Rectal smooth muscle tissue (tissue), 1 donor: ENCODE measurements around the gene FHOD3.

Source experiments
- H3K27ac ChIP-seq: one replicate; pipeline ENCODE4 v1.7.0; 2013; ENCODE audit warnings: low read depth, low read length, inconsistent platforms
- H3K27me3 ChIP-seq: one replicate; pipeline ENCODE4 v1.7.0; 2013; ENCODE audit warnings: low read length; ENCODE audit not compliant: control insufficient read depth, insufficient read depth
- H3K36me3 ChIP-seq: one replicate; pipeline ENCODE4 v1.7.0; 2013; ENCODE audit warnings: low read length; ENCODE audit not compliant: control insufficient read depth, insufficient read depth
- H3K4me1 ChIP-seq: one replicate; pipeline ENCODE4 v1.7.0; 2013; ENCODE audit warnings: low read length; ENCODE audit not compliant: control insufficient read depth, insufficient read depth
- H3K4me3 ChIP-seq: one replicate; pipeline ENCODE4 v1.7.0; 2013; ENCODE audit warnings: low read length
- H3K9ac ChIP-seq: one replicate; pipeline ENCODE4 v1.7.0; 2013; ENCODE audit warnings: low read length

Gene FHOD3

GRCh38 chr18:36399055-36399454, 101.5 kb downstream of the FHOD3 start:
- Histone ChIP-seq H3K4me3 (no peak overlapping the region), H3K4me1 (no peaks in the 10 kb centered on the region), H3K36me3 (no peaks in the 10 kb centered on the region), H3K9ac (no peak overlapping the region), H3K27me3 (no peaks in the 10 kb centered on the region), H3K27ac (no peak overlapping the region)

GRCh38 chr18:36401462-36401861, 103.9 kb downstream of the FHOD3 start:
- no peak overlapping the region for H3K27ac ChIP-seq
- H3K9ac ChIP-seq, result no peak overlapping the region
- H3K4me1 ChIP-seq, result no peaks in the 10 kb centered on the region
- H3K4me3 ChIP-seq, result no peak overlapping the region
- no peaks in the 10 kb centered on the region for H3K27me3 ChIP-seq
- no peaks in the 10 kb centered on the region for H3K36me3 ChIP-seq

GRCh38 chr18:36402765-36403396, 105.4 kb downstream of the FHOD3 start:
- H3K27ac ChIP-seq, result no peak overlapping the region
- no peaks in the 10 kb centered on the region for H3K36me3 ChIP-seq
- H3K4me1 ChIP-seq, result no peaks in the 10 kb centered on the region
- H3K27me3 ChIP-seq, result no peaks in the 10 kb centered on the region
- H3K9ac ChIP-seq, result no peak overlapping the region
- no peak overlapping the region for H3K4me3 ChIP-seq

GRCh38 chr18:36403896-36404820, 106.6 kb downstream of the FHOD3 start:
- H3K27me3 ChIP-seq, result peaks cover 3% of the 10 kb centered on the region
- no peak overlapping the region for H3K27ac ChIP-seq
- no peaks in the 10 kb centered on the region for H3K4me1 ChIP-seq

GRCh38 chr18:36405611-36406010, 108.1 kb downstream of the FHOD3 start:
- Histone ChIP-seq H3K4me1 (no peaks in the 10 kb centered on the region), H3K27me3 (peaks cover 3% of the 10 kb centered on the region), H3K9ac (no peak overlapping the region), H3K27ac (no peak overlapping the region), H3K4me3 (no peak overlapping the region), H3K36me3 (no peaks in the 10 kb centered on the region)

More at GRCh38 chr18:36403896-36404820, 106.6 kb downstream of the FHOD3 start:
- H3K4me3 ChIP-seq, result no peak overlapping the region
- no peaks in the 10 kb centered on the region for H3K36me3 ChIP-seq
- H3K9ac ChIP-seq, result no peak overlapping the region

GRCh38 chr18:36406805-36407204, 109.3 kb downstream of the FHOD3 start:
- Histone ChIP-seq H3K27me3 (peaks cover 3% of the 10 kb centered on the region), H3K36me3 (no peaks in the 10 kb centered on the region), H3K27ac (no peak overlapping the region), H3K9ac (no peak overlapping the region), H3K4me1 (no peaks in the 10 kb centered on the region), H3K4me3 (no peak overlapping the region)

- Histone ChIP-seq H3K27ac (no peak overlapping the region), H3K9ac (no peak overlapping the region), H3K4me3 (no peak overlapping the region), H3K36me3 (no peaks in the 10 kb centered on the region), H3K27me3 (peaks cover 3% of the 10 kb centered on the region), H3K4me1 (no peaks in the 10 kb centered on the region)
Measured at GRCh38 chr18:36408606-36409005, 111.1 kb downstream of the FHOD3 start.

GRCh38 chr18:36409779-36410178, 112.3 kb downstream of the FHOD3 start:
- Histone ChIP-seq H3K36me3 (no peaks in the 10 kb centered on the region), H3K27ac (no peak overlapping the region), H3K4me1 (no peaks in the 10 kb centered on the region), H3K27me3 (peaks cover 3% of the 10 kb centered on the region), H3K9ac (no peak overlapping the region), H3K4me3 (no peak overlapping the region)

GRCh38 chr18:36410346-36410745, 112.8 kb downstream of the FHOD3 start:
- Histone ChIP-seq H3K4me3 (no peak overlapping the region), H3K36me3 (no peaks in the 10 kb centered on the region), H3K4me1 (no peaks in the 10 kb centered on the region), H3K9ac (no peak overlapping the region), H3K27ac (no peak overlapping the region), H3K27me3 (peaks cover 3% of the 10 kb centered on the region)

- Histone ChIP-seq H3K36me3 (no peaks in the 10 kb centered on the region), H3K4me3 (no peak overlapping the region), H3K27me3 (peaks cover 3% of the 10 kb centered on the region), H3K9ac (no peak overlapping the region), H3K4me1 (no peaks in the 10 kb centered on the region), H3K27ac (no peak overlapping the region)
Measured at GRCh38 chr18:36411745-36412168, 114.2 kb downstream of the FHOD3 start.

GRCh38 chr18:36412778-36413177, 115.3 kb downstream of the FHOD3 start:
- no peak overlapping the region for H3K4me3 ChIP-seq
- no peaks in the 10 kb centered on the region for H3K36me3 ChIP-seq
- H3K4me1 ChIP-seq, result no peaks in the 10 kb centered on the region
- H3K27me3 ChIP-seq, result peaks cover 3% of the 10 kb centered on the region
- H3K9ac ChIP-seq, result no peak overlapping the region
- H3K27ac ChIP-seq, result no peak overlapping the region

- H3K36me3 ChIP-seq, result no peaks in the 10 kb centered on the region
- no peak overlapping the region for H3K4me3 ChIP-seq
- H3K27me3 ChIP-seq, result no peaks in the 10 kb centered on the region
- H3K27ac ChIP-seq, result no peak overlapping the region
- H3K9ac ChIP-seq, result no peak overlapping the region
- H3K4me1 ChIP-seq, result no peaks in the 10 kb centered on the region
Measured at GRCh38 chr18:36415171-36415570, 117.7 kb downstream of the FHOD3 start.
